Lung (tissue), 12 donors: ENCODE results near the gene TRMT10A. TPM values are rescaled to one million over a fixed set of nuclear protein-coding genes. Genes with fewer than 3 reads are reported as not detected.

ENCODE experiments used
- ATAC-seq: fragments of 200-7000 bp; cut with Tn5 transposase; one replicate; pipeline ENCODE4 v1.9.1; 2020; ENCODE audit warnings: moderate number of reproducible peaks; ENCODE audit not compliant: insufficient read depth, low FRiP score
- DNase-seq, 3 donors: peaks; one replicate each; pipeline ENCODE4 v3.0.0-alpha.2; 2013 to 2017
- H3K27ac ChIP-seq, 2 donors: one replicate each; pipeline ENCODE4 v1.5.1; 2013; ENCODE audit warnings: mild to moderate bottlenecking in 2 of 2, moderate library complexity in 2 of 2, control low read depth in 1 of 2, inconsistent platforms in 1 of 2, low read depth in 1 of 2, low read length in 1 of 2
- H3K27me3 ChIP-seq, 3 donors: one replicate each; pipeline ENCODE4 v1.5.1; 2013; ENCODE audit warnings: low read length in 2 of 3; ENCODE audit not compliant: control insufficient read depth in 3 of 3, insufficient read depth in 3 of 3
- H3K36me3 ChIP-seq, 4 donors: one replicate each; pipeline ENCODE4 v1.5.1; 2013; ENCODE audit warnings: low read length in 4 of 4, mild to moderate bottlenecking in 1 of 4, moderate library complexity in 1 of 4; ENCODE audit not compliant: control insufficient read depth in 4 of 4, insufficient read depth in 4 of 4
- H3K4me1 ChIP-seq, 5 donors: one replicate each; pipeline ENCODE4 v1.5.1; 2013; ENCODE audit warnings: low read length in 5 of 5, mild to moderate bottlenecking in 2 of 5, moderate library complexity in 1 of 5; ENCODE audit not compliant: control insufficient read depth in 5 of 5, insufficient read depth in 5 of 5
- H3K4me3 ChIP-seq: one replicate; pipeline ENCODE4 v1.5.1; 2013; ENCODE audit warnings: mild to moderate bottlenecking, control low read depth, moderate library complexity
- H3K9ac ChIP-seq, 2 donors: one replicate each; pipeline ENCODE4 v1.5.1; 2013; ENCODE audit warnings: low read length in 2 of 2, control low read depth in 1 of 2; ENCODE audit not compliant: insufficient read depth in 1 of 2
- H3K9me3 ChIP-seq, 4 donors: one replicate each; pipeline ENCODE4 v1.5.1; 2013; ENCODE audit warnings: low read length in 3 of 4, mild to moderate bottlenecking in 1 of 4, moderate library complexity in 1 of 4; ENCODE audit not compliant: control insufficient read depth in 4 of 4, insufficient read depth in 3 of 4
- CTCF ChIP-seq: IDR thresholded peaks from 2 replicates; pipeline ENCODE4 v1.5.1; 2012; ENCODE audit warnings: mild to moderate bottlenecking; ENCODE audit errors: control extremely low read depth, extremely low read depth
- WGBS, 2 donors: extraction: QIAGEN DNeasy Blood & Tissue Kit; methylation state at CpG; one replicate each; pipeline ENCODE4 v1.1.7; 2013; 5-methylcytosine and 5-hydroxymethylcytosine counted together
- polyA plus RNA-seq, 2 donors: library from polyadenylated mRNA; stranded (reverse); fragments of 200-250 nt; gene quantifications; one replicate each; pipeline ENCODE4 v1.2.1, GENCODE V29; 2013
- total RNA-seq, 2 donors: library from RNA; depleted of rRNA in 1 of 2; stranded (reverse); fragments of >200 nt in 1 of 2; gene quantifications; one replicate each; pipeline ENCODE4 v1.2.1, GENCODE V29; 2014 to 2021
- donor health status: control.
- donor health status: control.
- donor health status: Bipolar disorder and iron deficiency.
- donor health status: healthy.
- donor health status: DM: yes; HTN: yes; CAD: no.

The TRMT10A gene
- total and polyA plus RNA-seq, 4 donors, result 3.0 to 12.2 (median 4.7) TPM

- Histone ChIP-seq H3K9me3 (no peaks in the 10 kb centered on the region), H3K4me1 (peaks cover 0 to 20% (median 0%) of the 10 kb centered on the region in 5 donors), H3K36me3 (no peaks in the 10 kb centered on the region), H3K27ac (no peak overlapping the region), H3K4me3 (no peak overlapping the region), H3K9ac (no peak overlapping the region), H3K27me3 (no peaks in the 10 kb centered on the region)
- WGBS, 2 donors, result 46 to 65% methylated on average over 3 of the region's 3 CpGs
- no peak for ATAC-seq
- TF ChIP-seq CTCF, result no peak
- peak in 2 of 3 donors; percentile 50 to 64 for DNase-seq
Observed at GRCh38 chr4:99529956-99530355, 33.9 kb downstream of the TRMT10A start.

DNA sequence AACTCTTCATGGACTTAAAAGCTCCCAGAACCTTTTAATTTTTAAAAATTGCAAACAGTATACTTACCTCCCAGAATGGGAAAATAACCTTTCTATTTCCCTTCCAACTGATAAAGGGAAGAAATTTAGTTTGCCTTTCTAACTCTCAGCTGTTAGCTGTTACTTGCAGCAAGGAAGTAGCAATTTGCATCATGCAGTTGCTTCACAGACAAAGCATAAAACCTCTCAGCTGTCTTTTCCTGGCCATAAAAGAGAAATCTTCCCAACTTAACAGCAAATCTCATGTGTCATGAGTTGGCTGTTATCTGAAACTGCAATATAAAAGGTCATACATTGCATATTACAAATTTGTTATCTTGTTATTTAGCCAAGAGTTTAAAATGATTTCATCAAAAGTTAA is 34.6 kb downstream of the TRMT10A start:
- Histone ChIP-seq H3K4me3 (no peak overlapping the region), H3K4me1 (peaks cover 0 to 20% (median 0%) of the 10 kb centered on the region in 5 donors), H3K36me3 (no peaks in the 10 kb centered on the region), H3K27me3 (no peaks in the 10 kb centered on the region), H3K9me3 (no peaks in the 10 kb centered on the region), H3K9ac (no peak overlapping the region), H3K27ac (no peak overlapping the region)
- no peak for ATAC-seq
- TF ChIP-seq CTCF, result no peak
- DNase-seq, result peak in 2 of 3 donors; percentile 73 to 87

DNA sequence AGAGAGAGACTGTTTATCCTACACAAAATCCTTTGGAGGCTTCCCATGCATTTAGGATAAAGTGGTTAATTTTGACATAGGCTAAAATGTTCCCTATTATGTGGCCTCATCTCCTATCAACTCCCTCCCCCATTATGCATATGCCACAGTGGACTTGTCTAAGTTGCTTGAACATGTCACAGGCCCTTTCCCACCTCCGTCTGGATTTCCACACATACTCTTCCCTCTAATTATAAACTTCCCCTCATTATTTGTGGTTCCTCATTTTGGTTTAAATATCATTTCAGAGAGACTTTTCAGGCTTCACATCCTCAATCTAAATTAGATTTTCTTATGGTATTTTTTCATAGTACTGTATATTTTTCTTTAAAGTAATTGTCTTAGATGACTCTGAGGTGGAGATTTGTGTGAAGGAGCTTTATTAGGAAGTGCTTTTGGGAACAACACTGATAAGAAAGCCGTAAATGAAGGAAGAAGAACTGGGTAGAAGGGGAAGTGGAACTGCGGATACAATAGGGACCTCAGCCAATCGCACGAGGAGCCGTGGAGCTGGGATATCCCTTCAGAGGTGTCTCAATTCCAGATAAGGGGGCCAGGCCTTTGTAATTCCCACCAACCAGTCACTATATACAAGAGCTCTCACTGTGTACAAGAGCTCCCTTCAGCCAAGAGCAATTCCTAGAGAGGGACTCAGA is 45.1 kb downstream of the TRMT10A start:
- H3K27ac ChIP-seq, result no peak overlapping the region
- no peak overlapping the region for H3K4me3 ChIP-seq
- ATAC-seq (no peak), DNase-seq (no peak)
- no peaks in the 10 kb centered on the region for H3K27me3 ChIP-seq
- no peaks in the 10 kb centered on the region for H3K4me1 ChIP-seq
- H3K9ac ChIP-seq, result no peak overlapping the region
- 11 to 42% methylated on average over 6 of the region's 6 CpGs for WGBS, 2 donors
- no peaks in the 10 kb centered on the region for H3K36me3 ChIP-seq
- no peaks in the 10 kb centered on the region for H3K9me3 ChIP-seq
- TF ChIP-seq CTCF, result no peak

DNA sequence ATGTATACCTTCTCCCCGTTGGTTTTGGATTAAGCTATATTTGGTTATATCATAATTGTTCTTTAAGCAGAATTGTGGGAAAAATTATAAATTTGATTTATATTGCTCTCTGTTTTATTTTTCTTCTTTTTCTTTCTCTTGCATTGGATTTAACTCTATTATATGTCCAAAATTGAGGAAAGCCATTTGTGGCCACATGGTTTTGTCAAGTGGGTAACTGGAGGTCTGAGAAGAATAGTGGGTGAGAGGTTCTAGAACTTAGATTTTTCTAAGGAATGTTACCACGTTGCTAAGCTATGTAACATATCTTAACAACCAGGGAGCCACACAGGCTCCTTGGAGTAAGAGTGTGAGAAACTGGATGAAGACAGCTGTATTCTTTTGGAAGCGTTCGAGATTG is 53.1 kb downstream of the TRMT10A start, which contains the start of gene C4orf17:
Gene C4orf17 (plus strand): TSS at position 301 of the 400 bp plus-strand sequence. CDS start 2,061 bp downstream, outside the sequence.
- ATAC-seq (no peak), DNase-seq (no peak)
- no peaks in the 10 kb centered on the region for H3K4me1 ChIP-seq
- H3K27ac ChIP-seq, result no peak within 1 kb of the TSS
- H3K27me3 ChIP-seq, result no peaks in the 10 kb centered on the region
- H3K9me3 ChIP-seq, result peaks cover 0 to 5% (median 0%) of the 10 kb centered on the region in 4 donors
- H3K4me3 ChIP-seq, result no peak within 1 kb of the TSS
- H3K9ac ChIP-seq, result no peak within 1 kb of the TSS
- no peak for TF ChIP-seq CTCF
- H3K36me3 ChIP-seq, result no peaks in the 10 kb centered on the region
- 78 to 85% methylated on average over 4 of the region's 4 CpGs for WGBS, 2 donors
